ELF-1 (cell line): ENCODE results near the gene FOXK1.
A peak's percentile ranks its signal among the peaks of the same experiment; 100 is the strongest.
"Not testable (repeated sequence)": the region's sequence is repeated elsewhere in the genome, so short reads cannot be mapped to it uniquely, and the experiment has no call there.

Experiments used
- DNase-seq: peaks from one replicate; pipeline ENCODE4 v3.0.0-alpha.2; 2016; ENCODE audit warnings: low read depth, low spot score

The FOXK1 gene

DNA sequence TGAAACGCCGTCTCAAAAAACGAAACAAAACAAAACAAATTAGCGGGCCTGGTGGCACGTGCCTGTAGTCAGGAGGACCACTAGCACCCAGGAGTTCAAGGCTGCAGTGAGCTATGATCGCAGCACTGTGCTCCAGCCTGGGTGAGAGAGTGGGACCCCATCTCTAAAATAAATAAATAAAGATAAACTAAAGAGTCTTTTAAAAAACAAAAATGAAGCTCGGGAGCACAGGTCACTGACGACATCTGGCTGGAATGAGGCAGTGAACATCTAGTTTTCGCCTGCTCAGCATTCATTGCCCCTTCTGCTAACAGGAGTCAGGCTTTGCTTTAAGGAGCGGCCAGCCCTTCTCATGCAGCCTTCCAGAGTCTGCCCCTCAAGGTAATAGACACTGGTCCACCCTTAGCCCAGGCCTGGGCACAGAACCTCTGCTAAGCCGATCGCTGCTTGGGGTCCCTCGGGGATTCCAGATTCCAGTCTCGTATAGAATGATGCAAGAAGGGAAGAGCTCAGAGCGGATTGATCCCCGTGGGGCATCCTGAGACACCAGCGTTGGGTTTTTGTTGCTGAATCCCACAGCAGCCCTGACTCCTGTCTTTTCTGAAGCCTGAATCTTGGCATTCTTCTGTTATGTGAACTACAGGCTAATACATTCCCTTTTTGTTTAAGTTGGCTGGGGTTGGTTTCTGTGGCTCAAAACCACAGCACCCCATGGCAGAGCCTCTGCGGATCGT is 14.2 kb upstream of the FOXK1 start:
- peak; percentile 37 for DNase-seq

DNA sequence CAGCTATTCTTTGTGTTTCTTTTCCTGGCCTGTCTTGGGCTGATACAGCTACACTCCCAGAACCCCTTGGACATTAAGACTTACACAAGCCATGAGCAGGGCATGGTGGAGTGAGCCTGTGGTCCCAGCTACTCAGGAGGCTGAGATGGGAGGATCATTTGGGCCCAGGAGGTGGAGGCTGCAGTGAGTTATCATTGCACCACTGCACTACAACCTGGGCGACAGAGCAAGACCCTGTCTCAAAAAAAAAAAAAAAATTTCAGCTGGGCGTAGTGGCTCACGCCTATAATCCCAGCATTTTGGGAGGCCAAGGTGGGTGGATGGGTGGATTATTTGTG is 13.6 kb upstream of the FOXK1 start:
- no peak for DNase-seq

DNA sequence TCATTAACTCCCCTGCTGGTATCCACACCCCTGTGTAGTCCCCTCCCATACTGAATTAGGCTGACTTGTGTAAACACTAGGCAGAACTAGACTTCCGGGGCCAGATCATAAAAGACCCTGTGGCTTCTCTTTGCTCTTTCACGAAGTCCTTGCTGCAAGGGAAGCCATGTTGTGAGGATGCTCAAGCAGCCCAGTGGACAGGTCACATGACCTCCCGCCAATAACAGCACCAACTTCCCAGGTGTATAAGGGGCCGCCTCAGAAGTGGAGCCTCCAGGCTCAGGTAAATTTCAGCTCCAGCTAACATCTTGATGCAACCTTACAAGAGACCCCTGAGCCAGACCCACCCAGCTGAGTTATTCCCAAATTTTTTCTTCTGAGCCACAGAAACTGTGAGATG is 11.3 kb upstream of the FOXK1 start:
- DNase-seq: no peak

DNA sequence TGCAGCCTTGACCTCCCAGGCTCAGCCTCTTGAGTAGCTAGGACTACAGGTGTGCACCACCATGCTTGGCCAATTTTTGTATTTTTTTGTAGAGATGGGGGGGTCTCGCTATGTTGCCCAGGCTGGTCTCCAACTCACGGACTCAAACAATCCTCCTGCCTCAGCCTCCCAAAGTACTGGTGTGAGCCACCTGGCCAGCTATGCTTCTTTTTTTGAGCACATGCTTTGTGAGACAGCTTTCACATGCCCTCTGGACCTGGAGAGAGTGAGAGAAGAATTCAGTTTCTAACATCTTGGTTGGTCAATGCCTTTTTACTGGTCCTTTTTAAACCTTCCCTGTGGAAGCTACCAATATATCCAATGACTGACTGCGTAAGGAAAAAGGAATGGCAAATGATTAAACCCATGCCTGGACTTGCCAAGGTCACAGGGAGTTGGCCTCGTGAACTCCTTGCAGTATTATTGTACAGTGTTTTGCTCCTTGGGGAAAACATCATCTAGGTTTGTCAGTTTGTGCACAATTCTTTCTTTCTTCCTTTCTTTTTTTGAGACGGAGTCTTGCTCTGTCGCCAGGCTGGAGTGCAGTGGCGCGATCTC is 6.2 kb upstream of the FOXK1 start:
- DNase-seq: no peak

- not testable (repeated sequence) for DNase-seq
Measured at GRCh38 chr7:4677518-4677917, 4.6 kb upstream of the FOXK1 start.

GRCh38 chr7:4681218-4681851 is 760 bp upstream of the FOXK1 start:
- no peak for DNase-seq

DNA sequence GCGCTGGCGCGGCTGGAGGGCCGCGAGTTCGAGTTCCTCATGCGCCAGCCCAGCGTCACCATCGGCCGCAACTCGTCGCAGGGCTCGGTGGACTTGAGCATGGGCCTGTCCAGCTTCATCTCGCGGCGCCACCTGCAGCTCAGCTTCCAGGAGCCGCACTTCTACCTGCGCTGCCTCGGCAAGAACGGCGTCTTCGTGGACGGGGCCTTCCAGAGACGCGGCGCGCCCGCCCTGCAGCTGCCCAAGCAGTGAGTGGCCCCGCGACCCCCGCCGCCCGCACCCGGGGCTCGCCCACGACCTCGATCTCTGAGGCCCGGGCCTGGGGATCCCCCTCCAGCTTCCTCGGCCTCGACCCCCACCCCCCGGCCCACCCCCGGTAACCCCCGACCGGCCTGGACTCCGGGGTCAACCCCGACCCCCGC is 537 bp downstream of the FOXK1 start:
- DNase-seq: peak; percentile 43

DNA sequence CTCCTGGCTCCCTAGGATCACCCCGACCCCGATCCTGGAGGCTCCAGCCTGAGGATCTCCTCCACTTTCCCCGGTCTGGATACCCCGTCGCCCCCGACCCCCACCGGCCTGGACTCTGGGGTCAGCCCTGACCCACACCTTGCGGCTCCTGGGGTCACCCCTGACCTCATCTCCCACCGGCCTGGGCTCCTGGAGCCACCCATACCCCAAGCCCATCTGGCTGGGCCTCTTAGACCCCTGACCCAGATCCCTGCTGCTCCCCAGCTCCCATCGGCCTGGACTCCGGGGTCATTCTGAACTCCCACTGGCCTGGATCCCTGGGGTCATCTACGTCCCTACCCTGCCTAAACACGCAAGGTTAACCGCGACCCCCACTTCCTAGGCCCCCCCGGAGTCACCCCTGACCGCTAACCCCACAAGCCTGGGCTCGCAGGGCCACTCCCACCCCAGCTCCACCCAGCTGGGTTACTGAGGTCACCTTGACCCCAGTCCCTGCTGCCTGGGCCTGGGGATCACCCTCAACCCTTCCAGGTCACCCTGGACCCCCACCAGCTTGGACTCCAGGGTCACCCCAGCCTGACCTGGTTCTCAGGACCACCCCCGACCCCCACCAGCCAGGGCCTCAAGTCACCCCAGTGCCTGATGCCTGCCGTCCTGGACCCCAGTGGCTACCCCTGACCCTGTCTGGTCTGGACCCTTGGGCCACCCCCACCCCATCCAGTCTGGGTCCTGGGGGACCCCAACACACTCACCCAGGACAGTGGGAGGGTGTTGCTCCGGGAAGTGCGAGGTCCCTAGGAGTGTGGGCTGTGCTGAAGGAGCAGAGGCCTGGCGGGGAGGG is 1.2 kb downstream of the FOXK1 start:
- no peak for DNase-seq

DNA sequence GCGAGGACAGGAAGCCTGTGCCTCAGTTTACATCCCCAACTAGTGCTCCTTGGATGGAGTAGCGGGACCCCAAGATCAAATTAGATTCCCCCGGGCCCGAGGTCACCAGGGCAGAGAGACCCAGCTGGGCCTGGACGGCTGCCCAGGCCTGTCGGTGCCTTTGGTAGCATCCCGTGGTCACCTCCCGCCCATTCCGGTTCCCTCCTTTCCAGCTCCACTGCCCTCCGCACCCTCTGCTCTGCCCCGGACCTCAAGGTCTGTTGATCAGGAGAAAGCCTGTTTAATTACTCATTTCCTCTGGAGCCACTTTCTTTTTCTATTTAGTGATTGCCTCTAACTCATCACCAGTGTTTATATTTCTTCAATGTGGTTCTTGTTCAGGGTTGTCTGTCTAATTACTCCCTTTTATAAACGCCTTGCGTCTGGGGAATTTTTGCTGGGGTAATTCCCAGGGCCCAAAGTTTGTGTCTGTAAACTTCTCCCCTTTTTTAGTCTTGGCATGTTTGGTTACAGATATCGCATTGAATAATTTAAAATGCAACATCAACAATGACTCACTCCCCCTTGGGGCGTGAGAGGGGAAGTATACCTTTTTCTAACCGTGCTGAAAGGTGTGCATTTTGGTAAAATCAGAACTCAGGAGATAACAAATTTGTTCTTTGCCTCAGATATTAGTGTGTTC is 1.9 kb downstream of the FOXK1 start:
- DNase-seq: peak; percentile 39

DNA sequence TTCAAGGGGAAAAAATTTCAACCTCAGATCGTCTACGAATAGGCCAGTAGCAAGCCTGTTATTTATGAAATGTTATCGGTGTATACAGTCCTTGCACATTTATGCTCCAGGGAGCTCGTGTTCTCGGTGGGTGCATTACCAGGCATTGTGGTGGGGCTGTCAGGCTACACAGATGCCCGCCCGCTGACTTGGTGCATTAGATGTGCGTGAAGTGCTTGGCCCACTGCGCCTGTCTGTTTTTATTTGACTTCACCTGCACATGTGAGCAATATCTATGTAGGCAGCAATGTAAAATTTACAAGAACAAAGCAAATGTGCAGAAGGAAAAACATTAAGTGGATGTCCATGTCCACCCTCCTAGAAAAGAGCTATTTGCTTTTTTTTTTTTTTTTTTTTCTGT is 2.8 kb downstream of the FOXK1 start:
- DNase-seq: no peak

DNA sequence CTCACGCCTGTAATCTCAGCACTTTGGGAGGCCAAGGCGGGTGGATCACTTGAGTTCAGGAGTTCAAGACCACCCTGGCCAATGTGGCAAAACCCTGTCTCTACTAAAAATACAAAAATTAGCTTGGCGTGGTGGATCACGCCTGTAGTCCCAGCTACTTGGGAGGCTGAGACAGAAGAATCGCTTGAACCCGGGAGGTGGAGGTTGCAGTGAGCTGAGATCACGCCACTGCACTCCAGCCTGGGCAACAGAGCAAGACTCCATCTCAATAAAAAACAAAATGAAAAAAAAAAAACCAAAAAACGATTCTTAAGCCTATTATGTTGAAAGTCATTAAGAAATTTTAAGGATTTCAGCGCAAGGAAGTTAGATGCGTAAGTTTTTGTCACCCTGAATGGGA is 3.6 kb downstream of the FOXK1 start:
- not testable (repeated sequence) for DNase-seq

GRCh38 chr7:4687956-4688355 is 5.9 kb downstream of the FOXK1 start:
- no peak for DNase-seq

DNA sequence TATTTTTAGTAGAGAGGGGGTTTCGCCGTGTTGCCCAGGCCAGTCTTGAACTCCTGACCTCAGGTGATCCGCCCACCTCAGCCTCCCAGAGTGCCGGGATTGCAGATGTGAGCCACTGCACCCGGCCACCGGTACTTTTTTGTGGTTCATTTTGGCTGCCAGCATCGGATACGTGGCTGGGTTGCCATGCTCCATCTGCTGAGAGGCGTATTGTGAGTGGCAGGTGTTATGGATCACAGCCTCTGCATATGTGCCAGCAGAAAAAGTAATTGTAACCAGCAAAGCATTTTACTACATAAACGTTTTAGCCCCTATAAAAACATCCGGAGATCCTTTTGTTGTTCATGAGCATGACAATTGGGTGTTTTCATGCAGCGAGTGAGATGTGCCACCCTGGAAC is 7.1 kb downstream of the FOXK1 start:
- no peak for DNase-seq

- no peak for DNase-seq
Measured at GRCh38 chr7:4689668-4690067, 7.6 kb downstream of the FOXK1 start.

DNA sequence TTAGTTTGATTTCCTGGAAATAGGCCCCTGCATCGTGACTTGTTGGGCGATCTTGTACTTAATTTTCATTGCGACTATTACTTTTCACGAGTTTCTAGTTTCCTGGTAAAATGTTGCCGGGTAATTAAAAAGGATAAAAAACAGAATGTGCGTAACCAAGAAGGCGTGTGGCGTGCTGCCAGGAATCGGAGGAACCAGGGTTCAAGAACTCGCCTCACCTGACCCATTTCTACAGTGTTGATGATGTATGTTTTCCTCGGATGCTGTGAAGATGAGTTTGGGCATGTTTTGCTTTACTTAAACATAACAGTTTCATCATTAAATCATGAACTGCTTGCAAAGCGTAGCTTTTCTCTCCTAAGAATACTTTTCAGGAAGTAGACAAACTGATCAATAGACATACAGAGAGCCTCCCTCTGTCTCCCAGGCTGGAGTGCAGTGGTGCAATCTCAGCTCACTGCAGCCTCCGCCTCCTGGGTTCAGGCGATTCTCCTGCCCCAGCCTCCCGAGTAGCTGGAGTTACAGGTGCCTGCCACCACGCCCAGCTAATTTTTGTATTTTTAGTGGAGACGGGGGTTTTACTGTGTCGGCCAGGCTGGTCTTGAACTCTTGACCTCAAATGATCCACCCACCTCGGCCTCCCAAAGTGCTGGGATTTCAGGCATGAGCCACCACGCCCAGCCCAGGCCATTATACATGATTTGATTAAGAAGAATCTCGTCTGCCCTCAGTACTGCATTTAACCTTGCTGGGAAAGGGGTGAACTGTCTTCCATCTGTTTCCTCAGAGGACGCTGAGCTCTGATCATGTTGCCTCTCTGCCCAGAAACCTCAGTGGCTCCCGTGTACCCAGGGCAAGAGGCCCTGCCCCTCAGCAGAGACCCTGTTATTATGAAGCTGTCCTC is 9.1 kb downstream of the FOXK1 start:
- DNase-seq: no peak

- no peak for DNase-seq
Measured at GRCh38 chr7:4692055-4692454, 10.0 kb downstream of the FOXK1 start.

DNA sequence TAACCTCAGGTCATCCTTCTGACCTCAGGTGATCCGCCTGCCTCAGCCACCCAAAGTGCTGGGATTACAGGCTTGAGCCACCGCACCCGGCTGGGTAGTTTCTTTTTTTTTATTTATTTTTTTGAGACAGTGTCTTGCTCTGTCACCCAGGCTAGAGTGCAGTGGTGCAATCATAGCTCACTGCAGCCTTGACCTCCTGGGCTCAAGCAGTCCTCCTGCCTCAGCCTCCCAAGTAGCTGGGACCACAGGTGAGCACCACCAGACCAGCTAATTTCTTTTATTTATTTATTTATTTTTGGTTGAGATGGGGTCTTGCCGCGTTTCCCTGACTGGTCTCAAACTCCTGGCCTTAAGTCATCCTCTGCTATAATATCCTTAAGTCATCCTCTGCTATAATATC is 10.5 kb downstream of the FOXK1 start:
- not testable (repeated sequence) for DNase-seq

GRCh38 chr7:4693152-4693551 is 11.1 kb downstream of the FOXK1 start:
- no peak for DNase-seq

DNA sequence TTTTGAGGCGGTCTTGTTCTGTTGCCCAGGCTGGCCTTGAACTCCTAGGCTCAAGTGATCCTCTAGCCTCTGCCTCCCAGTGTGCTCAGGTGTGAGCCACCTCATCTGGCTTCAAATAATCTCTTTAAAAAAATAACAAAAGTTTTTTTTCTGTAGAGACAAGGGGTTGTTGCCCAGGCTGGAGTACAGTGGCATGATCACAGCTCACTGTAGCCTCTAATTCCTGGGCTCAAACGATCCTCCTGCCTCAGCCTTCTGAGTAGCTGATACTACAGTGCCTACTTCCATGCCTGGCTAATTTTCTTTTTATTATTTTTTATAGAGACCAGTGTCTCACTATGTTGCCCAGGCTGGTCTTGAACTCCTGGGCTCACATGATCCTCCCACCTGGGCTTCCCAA is 11.7 kb downstream of the FOXK1 start:
- no peak for DNase-seq

DNA sequence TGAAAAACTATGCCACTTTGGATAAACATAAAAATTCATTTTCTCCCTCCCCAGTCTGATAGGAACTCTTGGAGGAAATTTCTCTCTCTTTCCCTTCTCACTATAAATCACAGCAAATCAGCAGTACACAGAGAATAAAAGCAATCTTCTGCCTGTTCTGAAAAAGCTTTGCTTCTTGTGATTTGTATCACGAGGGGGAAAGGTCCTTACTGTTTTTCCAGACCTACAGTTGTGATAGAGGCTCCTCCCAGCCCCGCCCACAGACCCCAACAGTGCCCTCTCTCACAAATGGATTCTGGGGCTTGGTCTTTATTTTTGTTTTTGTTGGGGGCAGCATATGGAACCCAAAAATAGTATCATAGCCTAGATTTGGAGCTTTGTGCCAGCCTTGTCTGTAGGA is 12.2 kb downstream of the FOXK1 start:
- DNase-seq: no peak
